ENCODE measurements around the gene CCDC92B. TPM values are rescaled to one million over a fixed set of nuclear protein-coding genes. Genes with fewer than 3 reads are reported as not detected.
A peak's percentile ranks its signal among the peaks of the same experiment; 100 is the strongest.

CCDC92B gene
- total RNA-seq, 1 experiment from 2014 or later, result 0.09 TPM

DNA sequence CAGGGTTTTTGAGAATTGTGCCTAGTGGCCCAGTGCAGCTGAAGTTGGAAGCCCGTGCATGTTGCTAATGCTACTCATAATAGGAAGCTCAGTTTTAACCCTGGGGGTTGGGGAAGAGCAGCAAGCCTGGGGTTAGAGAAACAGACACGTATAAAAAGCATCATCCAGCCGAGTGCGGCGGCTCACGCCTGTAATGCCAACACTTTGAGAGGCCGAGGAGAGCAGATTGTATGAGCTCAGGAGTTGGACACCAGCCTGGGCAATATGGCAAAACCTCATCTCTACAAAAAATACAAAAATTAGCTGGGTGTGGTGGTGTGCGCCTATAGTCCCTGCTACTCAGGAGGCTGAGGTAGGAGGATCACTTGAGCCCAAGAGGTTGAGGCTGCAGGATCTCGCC, 35.6 kb downstream of the CCDC92B start:
- Histone ChIP-seq H3K27me3 (replicated peaks; ENCODE audit: insufficient read depth, low read depth, low read length, poor library complexity) (no peaks in the 10 kb centered on the region), H3K4me3 (ENCODE audit: low read depth, low read length, poor library complexity, severe bottlenecking) (no peak overlapping the region), H3K4me1 (ENCODE audit: insufficient read depth, low read length, poor library complexity, severe bottlenecking) (peaks cover 20% of the 10 kb centered on the region), H3K27ac (ENCODE audit: low read depth, low read length, poor library complexity, severe bottlenecking) (no peak overlapping the region), H3K9me3 (ENCODE audit: low read depth, low read length, poor library complexity, severe bottlenecking) (no peaks in the 10 kb centered on the region), H3K36me3 (ENCODE audit: insufficient read depth, low read length, poor library complexity, severe bottlenecking) (no peaks in the 10 kb centered on the region)
- DNase-seq (ENCODE audit: low spot score), result no peak
- TF ChIP-seq, protein P1, sequence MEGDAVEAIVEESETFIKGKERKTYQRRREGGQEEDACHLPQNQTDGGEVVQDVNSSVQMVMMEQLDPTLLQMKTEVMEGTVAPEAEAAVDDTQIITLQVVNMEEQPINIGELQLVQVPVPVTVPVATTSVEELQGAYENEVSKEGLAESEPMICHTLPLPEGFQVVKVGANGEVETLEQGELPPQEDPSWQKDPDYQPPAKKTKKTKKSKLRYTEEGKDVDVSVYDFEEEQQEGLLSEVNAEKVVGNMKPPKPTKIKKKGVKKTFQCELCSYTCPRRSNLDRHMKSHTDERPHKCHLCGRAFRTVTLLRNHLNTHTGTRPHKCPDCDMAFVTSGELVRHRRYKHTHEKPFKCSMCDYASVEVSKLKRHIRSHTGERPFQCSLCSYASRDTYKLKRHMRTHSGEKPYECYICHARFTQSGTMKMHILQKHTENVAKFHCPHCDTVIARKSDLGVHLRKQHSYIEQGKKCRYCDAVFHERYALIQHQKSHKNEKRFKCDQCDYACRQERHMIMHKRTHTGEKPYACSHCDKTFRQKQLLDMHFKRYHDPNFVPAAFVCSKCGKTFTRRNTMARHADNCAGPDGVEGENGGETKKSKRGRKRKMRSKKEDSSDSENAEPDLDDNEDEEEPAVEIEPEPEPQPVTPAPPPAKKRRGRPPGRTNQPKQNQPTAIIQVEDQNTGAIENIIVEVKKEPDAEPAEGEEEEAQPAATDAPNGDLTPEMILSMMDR (conservative IDR thresholded peaks at IDR 0.05; ENCODE audit: low read depth, low read length), result no peak
- no peak for TF ChIP-seq EZH2 (IDR thresholded peaks at IDR 0.05; ENCODE audit: borderline replicate concordance, low read depth, low read length, poor library complexity, severe bottlenecking)
- BruUV-seq (replicated peaks), result no TSS peak
- ChIA-PET POLR2A (ENCODE audit: low non-redundant PET) (no interaction called here), CTCF (interaction anchor here (0.5 to 0.6 kb wide), 2 partner anchors 12 to 14 kb away, joined by 3 to 4 read pairs; no protein-coding TSS in a partner anchor)
- intact Hi-C loops (cut with micrococcal nuclease; ENCODE audit: unreplicated experiment), result no loop called here

DNA sequence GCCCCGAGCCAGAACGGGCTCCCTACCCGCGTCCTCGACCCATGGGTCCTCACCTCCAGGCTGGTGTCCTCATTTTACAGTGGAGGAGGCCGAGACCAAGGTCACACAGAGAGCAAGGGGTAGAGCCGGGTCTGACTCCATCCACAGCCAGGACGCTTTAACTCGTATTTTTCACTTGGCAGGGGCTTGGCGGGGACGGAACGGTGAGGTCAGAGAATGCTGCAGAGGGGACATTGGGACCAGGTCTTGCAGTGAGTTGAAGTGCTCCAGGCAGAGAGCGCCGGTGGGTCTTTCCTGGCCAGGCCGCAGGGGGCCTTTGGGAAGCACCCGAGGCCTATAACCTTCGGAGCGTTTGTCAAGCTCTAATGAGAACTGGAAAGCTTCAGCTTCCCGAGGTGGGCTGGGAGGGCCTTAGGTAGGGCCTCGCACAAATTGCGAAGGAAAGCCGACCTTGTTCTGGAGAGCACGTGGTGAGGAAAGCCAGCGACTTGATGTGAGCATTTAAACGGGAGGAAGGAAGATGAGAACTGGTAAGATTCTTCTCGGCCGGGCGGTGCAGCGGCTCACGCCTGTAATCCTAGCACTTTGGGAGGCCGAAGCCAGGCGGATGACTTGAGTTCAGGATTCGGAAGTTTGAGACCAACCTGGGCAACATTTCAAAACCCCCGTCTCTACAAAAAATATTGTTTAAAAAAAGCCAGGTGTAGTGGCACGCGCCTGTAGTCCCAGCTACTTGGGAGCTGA, 37.0 kb downstream of the CCDC92B start:
- POLR2A ChIA-PET (ENCODE audit: low non-redundant PET), result interaction anchor here (0.6 kb wide), 2 partner anchors 15 to 70 kb away, joined by 3 to 4 read pairs; no protein-coding TSS in a partner anchor
- Histone ChIP-seq H3K4me3 (ENCODE audit: low read depth, low read length, poor library complexity, severe bottlenecking) (peak overlapping the region; percentile 88), H3K36me3 (ENCODE audit: insufficient read depth, low read length, poor library complexity, severe bottlenecking) (no peaks in the 10 kb centered on the region), H3K27ac (ENCODE audit: low read depth, low read length, poor library complexity, severe bottlenecking) (peak overlapping the region; percentile 81), H3K4me1 (ENCODE audit: insufficient read depth, low read length, poor library complexity, severe bottlenecking) (peaks cover 34% of the 10 kb centered on the region), H3K9me3 (ENCODE audit: low read depth, low read length, poor library complexity, severe bottlenecking) (no peaks in the 10 kb centered on the region), H3K27me3 (replicated peaks; ENCODE audit: insufficient read depth, low read depth, low read length, poor library complexity) (no peaks in the 10 kb centered on the region)
- no peak for DNase-seq (ENCODE audit: low spot score)
- CTCF ChIA-PET, result no interaction called here
- intact Hi-C loops (cut with micrococcal nuclease; ENCODE audit: unreplicated experiment), result no loop called here
- BruUV-seq (replicated peaks), result no TSS peak
- no peak for TF ChIP-seq EZH2 (IDR thresholded peaks at IDR 0.05; ENCODE audit: borderline replicate concordance, low read depth, low read length, poor library complexity, severe bottlenecking)
- TF ChIP-seq, protein P1 (conservative IDR thresholded peaks at IDR 0.05; ENCODE audit: low read depth, low read length), result no peak

DNA sequence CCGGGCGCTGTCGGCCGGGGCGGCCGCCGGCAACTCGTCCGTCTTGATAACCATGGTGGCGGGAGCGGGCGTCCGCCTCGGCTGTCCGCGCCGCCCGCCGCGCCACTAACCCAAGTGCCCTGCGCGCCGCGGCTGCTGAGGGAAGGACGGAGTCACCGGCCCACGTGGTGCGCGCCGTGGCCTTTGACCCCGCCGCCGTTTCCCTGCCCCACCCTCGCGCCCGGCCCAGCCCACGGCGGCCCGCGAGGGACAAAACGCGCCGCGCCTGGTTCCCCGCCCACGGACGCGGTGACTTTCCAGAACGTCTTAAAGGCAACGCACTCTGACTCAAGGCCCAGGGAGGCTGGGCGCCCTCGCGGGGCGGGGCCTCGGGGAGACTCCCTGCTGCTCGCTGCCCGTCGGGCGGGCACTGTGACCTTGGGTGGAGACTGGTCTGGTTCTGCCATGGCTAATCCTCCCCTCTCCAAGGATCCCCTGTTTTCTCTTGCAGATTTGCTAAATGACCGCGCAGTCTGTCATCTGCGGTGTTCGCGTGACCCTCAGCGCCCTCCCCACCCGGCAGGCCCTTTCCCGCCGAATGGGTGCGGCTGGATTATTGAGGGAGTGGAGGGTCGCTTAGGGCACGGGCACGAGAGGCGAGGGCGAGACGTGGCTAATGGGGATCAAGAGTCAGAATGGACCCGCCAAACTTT, 37.7 kb downstream of the CCDC92B start, which contains the start of gene CLUH:
Gene CLUH (minus strand): TSS at position 157 of the 692 bp plus-strand sequence. CDS start 103 bp downstream, at position 54.
- POLR2A ChIA-PET (ENCODE audit: low non-redundant PET), result no interaction called here
- Histone ChIP-seq H3K4me3 (ENCODE audit: low read depth, low read length, poor library complexity, severe bottlenecking) (peak within 1 kb of the TSS; percentile 88), H3K27ac (ENCODE audit: low read depth, low read length, poor library complexity, severe bottlenecking) (peak within 1 kb of the TSS; percentile 81), H3K36me3 (ENCODE audit: insufficient read depth, low read length, poor library complexity, severe bottlenecking) (no peaks in the 10 kb centered on the region), H3K4me1 (ENCODE audit: insufficient read depth, low read length, poor library complexity, severe bottlenecking) (peaks cover 34% of the 10 kb centered on the region), H3K27me3 (replicated peaks; ENCODE audit: insufficient read depth, low read depth, low read length, poor library complexity) (no peaks in the 10 kb centered on the region), H3K9me3 (ENCODE audit: low read depth, low read length, poor library complexity, severe bottlenecking) (no peaks in the 10 kb centered on the region)
- BruUV-seq (replicated peaks), result TSS peak; percentile 71
- TF ChIP-seq, protein P1 (conservative IDR thresholded peaks at IDR 0.05; ENCODE audit: low read depth, low read length), result no peak
- TF ChIP-seq EZH2 (IDR thresholded peaks at IDR 0.05; ENCODE audit: borderline replicate concordance, low read depth, low read length, poor library complexity, severe bottlenecking), result no peak
- DNase-seq (ENCODE audit: low spot score), result peak; percentile 97
- intact Hi-C loops (cut with micrococcal nuclease; ENCODE audit: unreplicated experiment), result no loop called here
- CTCF ChIA-PET, result no interaction called here
